Stimulated activated naive CD8-positive, alpha-beta T cell treated with anti-CD3 and anti-CD28 coated beads, Interleukin-15, Interleukin-2, amounts not matched to agents 100 ng/mL and 50 ng/mL, for 24 hours (primary cell): ENCODE measurements around the gene CASP3.
"Not testable (repeated sequence)": the region's sequence is repeated elsewhere in the genome, so short reads cannot be mapped to it uniquely, and the experiment has no call there.

Source experiments
- H3K27ac Mint-ChIP-seq: one replicate; pipeline ENCODE4 v1.8.0; 2021; ENCODE audit warnings: mild to moderate bottlenecking, mixed read lengths
- H3K27me3 Mint-ChIP-seq: one replicate; pipeline ENCODE4 v1.8.0; 2021; ENCODE audit warnings: mixed read lengths
- H3K36me3 Mint-ChIP-seq: one replicate; pipeline ENCODE4 v1.8.0; 2021; ENCODE audit warnings: low read depth, mixed read lengths
- H3K4me1 Mint-ChIP-seq: one replicate; pipeline ENCODE4 v1.8.0; 2021; ENCODE audit warnings: low read depth, mixed read lengths
- H3K4me3 Mint-ChIP-seq: one replicate; pipeline ENCODE4 v1.8.0; 2021; ENCODE audit warnings: mild to moderate bottlenecking, mixed read lengths
- H3K9me3 Mint-ChIP-seq: one replicate; pipeline ENCODE4 v1.8.0; 2021; ENCODE audit warnings: mixed read lengths

CASP3 gene

GRCh38 chr4:184599492-184600135 lies 49.6 kb downstream of the CASP3 start:
- H3K4me1 Mint-ChIP-seq: peaks cover 20% of the 10 kb centered on the region

GRCh38 chr4:184598753-184599491 lies 50.3 kb downstream of the CASP3 start:
- Mint-ChIP-seq H3K27ac (no peak overlapping the region), H3K36me3 (peaks cover 3% of the 10 kb centered on the region), H3K4me1 (peaks cover 20% of the 10 kb centered on the region), H3K9me3 (peaks cover 7% of the 10 kb centered on the region), H3K4me3 (no peak overlapping the region), H3K27me3 (peaks cover 17% of the 10 kb centered on the region)

More at GRCh38 chr4:184599492-184600135, 49.6 kb downstream of the CASP3 start:
- H3K36me3 Mint-ChIP-seq: peaks cover 3% of the 10 kb centered on the region
- no peak overlapping the region for H3K27ac Mint-ChIP-seq
- peaks cover 17% of the 10 kb centered on the region for H3K27me3 Mint-ChIP-seq
- H3K4me3 Mint-ChIP-seq: no peak overlapping the region
- peaks cover 11% of the 10 kb centered on the region for H3K9me3 Mint-ChIP-seq

GRCh38 chr4:184596617-184597185 lies 52.5 kb downstream of the CASP3 start:
- Mint-ChIP-seq H3K36me3 (no peaks in the 10 kb centered on the region), H3K9me3 (no peaks in the 10 kb centered on the region), H3K27me3 (peaks cover 9% of the 10 kb centered on the region), H3K27ac (no peak overlapping the region), H3K4me1 (peaks cover 16% of the 10 kb centered on the region), H3K4me3 (no peak overlapping the region)

GRCh38 chr4:184596044-184596616 lies 53.1 kb downstream of the CASP3 start:
- no peak overlapping the region for H3K27ac Mint-ChIP-seq
- H3K4me3 Mint-ChIP-seq: no peak overlapping the region
- peaks cover 9% of the 10 kb centered on the region for H3K27me3 Mint-ChIP-seq

GRCh38 chr4:184595430-184595829 lies 53.8 kb downstream of the CASP3 start:
- no peaks in the 10 kb centered on the region for H3K9me3 Mint-ChIP-seq
- H3K4me3 Mint-ChIP-seq: no peak overlapping the region
- H3K27me3 Mint-ChIP-seq: peaks cover 9% of the 10 kb centered on the region
- H3K27ac Mint-ChIP-seq: no peak overlapping the region
- H3K4me1 Mint-ChIP-seq: peaks cover 4% of the 10 kb centered on the region
- H3K36me3 Mint-ChIP-seq: no peaks in the 10 kb centered on the region

More at GRCh38 chr4:184596044-184596616, 53.1 kb downstream of the CASP3 start:
- no peaks in the 10 kb centered on the region for H3K36me3 Mint-ChIP-seq
- peaks cover 10% of the 10 kb centered on the region for H3K4me1 Mint-ChIP-seq
- H3K9me3 Mint-ChIP-seq: no peaks in the 10 kb centered on the region

GRCh38 chr4:184593461-184593860 lies 55.8 kb downstream of the CASP3 start:
- H3K4me1 Mint-ChIP-seq: no peaks in the 10 kb centered on the region
- no peak overlapping the region for H3K27ac Mint-ChIP-seq
- no peaks in the 10 kb centered on the region for H3K36me3 Mint-ChIP-seq
- no peaks in the 10 kb centered on the region for H3K27me3 Mint-ChIP-seq
- H3K4me3 Mint-ChIP-seq: no peak overlapping the region
- H3K9me3 Mint-ChIP-seq: no peaks in the 10 kb centered on the region

GRCh38 chr4:184591747-184592270 lies 57.4 kb downstream of the CASP3 start:
- not testable (repeated sequence) for H3K9me3 Mint-ChIP-seq, H3K4me3 Mint-ChIP-seq, H3K4me1 Mint-ChIP-seq, H3K36me3 Mint-ChIP-seq, H3K27ac Mint-ChIP-seq, H3K27me3 Mint-ChIP-seq

GRCh38 chr4:184591070-184591677 lies 58.1 kb downstream of the CASP3 start:
- no peaks in the 10 kb centered on the region for H3K36me3 Mint-ChIP-seq
- H3K27me3 Mint-ChIP-seq: no peaks in the 10 kb centered on the region
- no peaks in the 10 kb centered on the region for H3K4me1 Mint-ChIP-seq
- no peak overlapping the region for H3K27ac Mint-ChIP-seq
- H3K9me3 Mint-ChIP-seq: no peaks in the 10 kb centered on the region
- no peak overlapping the region for H3K4me3 Mint-ChIP-seq

GRCh38 chr4:184590196-184590595 lies 59.1 kb downstream of the CASP3 start:
- H3K9me3 Mint-ChIP-seq: no peaks in the 10 kb centered on the region
- H3K4me3 Mint-ChIP-seq: no peak overlapping the region
- H3K36me3 Mint-ChIP-seq: no peaks in the 10 kb centered on the region
- peaks cover 3% of the 10 kb centered on the region for H3K4me1 Mint-ChIP-seq
- H3K27ac Mint-ChIP-seq: no peak overlapping the region
- H3K27me3 Mint-ChIP-seq: no peaks in the 10 kb centered on the region

- Mint-ChIP-seq H3K9me3 (no peaks in the 10 kb centered on the region), H3K27me3 (no peaks in the 10 kb centered on the region), H3K4me3 (no peak overlapping the region), H3K4me1 (peaks cover 16% of the 10 kb centered on the region), H3K27ac (no peak overlapping the region), H3K36me3 (no peaks in the 10 kb centered on the region)
Measured at GRCh38 chr4:184588893-184589292, 60.4 kb downstream of the CASP3 start.

- no peak overlapping the region for H3K4me3 Mint-ChIP-seq
- H3K36me3 Mint-ChIP-seq: no peaks in the 10 kb centered on the region
- no peaks in the 10 kb centered on the region for H3K9me3 Mint-ChIP-seq
- peaks cover 25% of the 10 kb centered on the region for H3K4me1 Mint-ChIP-seq
- no peaks in the 10 kb centered on the region for H3K27me3 Mint-ChIP-seq
- H3K27ac Mint-ChIP-seq: no peak overlapping the region
Measured at GRCh38 chr4:184587701-184588100, 61.5 kb downstream of the CASP3 start.

GRCh38 chr4:184587221-184587620 lies 62.0 kb downstream of the CASP3 start:
- Mint-ChIP-seq H3K4me1 (peaks cover 25% of the 10 kb centered on the region), H3K27me3 (no peaks in the 10 kb centered on the region), H3K36me3 (no peaks in the 10 kb centered on the region), H3K4me3 (no peak overlapping the region), H3K27ac (no peak overlapping the region), H3K9me3 (no peaks in the 10 kb centered on the region)

- H3K27me3 Mint-ChIP-seq: no peaks in the 10 kb centered on the region
- H3K36me3 Mint-ChIP-seq: peaks cover 4% of the 10 kb centered on the region
- no peak overlapping the region for H3K4me3 Mint-ChIP-seq
- peak overlapping the region; percentile 42 for H3K27ac Mint-ChIP-seq
- peaks cover 14% of the 10 kb centered on the region for H3K9me3 Mint-ChIP-seq
- peaks cover 25% of the 10 kb centered on the region for H3K4me1 Mint-ChIP-seq
Measured at GRCh38 chr4:184583738-184584502, 65.3 kb downstream of the CASP3 start.
